HEK293 (cell line): ENCODE measurements around the gene SMTNL2.

Experiments
- CTCF ChIP-seq: fragments of 450-650 bp; formaldehyde crosslinking; IDR thresholded peaks from 2 replicates; pipeline ENCODE4 v1.5.1; 2016; ENCODE audit warnings: missing biosample characterization, missing genetic modification characterization
- ZNF707 ChIP-seq: fragments of 450-650 bp; formaldehyde crosslinking; IDR thresholded peaks from 2 replicates; pipeline ENCODE4 v1.5.1; 2016; ENCODE audit warnings: missing biosample characterization, missing genetic modification characterization

- no peak for TF ChIP-seq CTCF (tag by site-specific recombination)
- TF ChIP-seq ZNF707 (tag by site-specific recombination): no peak
Observed at GRCh38 chr17:4590981-4591453, 6.7 kb downstream of the SMTNL2 start.
